Endodermal cell (in vitro differentiated cells): ENCODE results near the gene GTF2F2. TPM values are rescaled to one million over a fixed set of nuclear protein-coding genes. Genes with fewer than 3 reads are reported as not detected.

Experiments used
- DNase-seq: peaks from one replicate; pipeline ENCODE4 v3.0.0-alpha.2; 2017
- H3K27ac ChIP-seq: 2 replicates; pipeline ENCODE4 v1.5.1; 2013; ENCODE audit warnings: mild to moderate bottlenecking, low read depth, low read length, moderate library complexity
- H3K27me3 ChIP-seq: 2 replicates; pipeline ENCODE4 v1.6.1; 2013; ENCODE audit warnings: mild to moderate bottlenecking, low read length, moderate library complexity; ENCODE audit not compliant: insufficient read depth, control insufficient read depth, poor library complexity, severe bottlenecking
- H3K36me3 ChIP-seq: 2 replicates; pipeline ENCODE4 v1.7.0; 2013; ENCODE audit warnings: mild to moderate bottlenecking, low read length, moderate library complexity; ENCODE audit not compliant: control insufficient read depth, insufficient read depth
- H3K4me1 ChIP-seq: one replicate; pipeline ENCODE4 v1.7.0; 2013; ENCODE audit warnings: low read length; ENCODE audit not compliant: control insufficient read depth, insufficient read depth
- H3K4me3 ChIP-seq: 2 replicates; pipeline ENCODE4 v1.5.1; 2013; ENCODE audit warnings: mild to moderate bottlenecking, low read length, moderate library complexity
- H3K9ac ChIP-seq: 2 replicates; pipeline ENCODE4 v1.6.1; 2013; ENCODE audit warnings: mild to moderate bottlenecking, low read length, moderate library complexity; ENCODE audit not compliant: poor library complexity, severe bottlenecking; ENCODE audit errors: extremely low read depth
- H3K9me3 ChIP-seq: 2 replicates; pipeline ENCODE4 v1.6.1; 2013; ENCODE audit warnings: mild to moderate bottlenecking, low read length, moderate library complexity; ENCODE audit not compliant: control insufficient read depth
- H3K27ac Mint-ChIP-seq: 2 replicates; pipeline ENCODE4 v1.8.0; 2020; ENCODE audit warnings: mixed read lengths
- H3K27me3 Mint-ChIP-seq: 2 replicates; pipeline ENCODE4 v1.8.0; 2021; ENCODE audit warnings: mild to moderate bottlenecking, mixed read lengths; ENCODE audit not compliant: insufficient read depth
- H3K36me3 Mint-ChIP-seq: 2 replicates; pipeline ENCODE4 v1.8.0; 2020; ENCODE audit warnings: low read depth, mixed read lengths
- H3K4me1 Mint-ChIP-seq: 2 replicates; pipeline ENCODE4 v1.8.0; 2020; ENCODE audit warnings: mixed read lengths
- H3K4me3 Mint-ChIP-seq: 2 replicates; pipeline ENCODE4 v1.8.0; 2020; ENCODE audit warnings: mild to moderate bottlenecking, moderate library complexity, mixed read lengths
- H3K9me3 Mint-ChIP-seq: 2 replicates; pipeline ENCODE4 v1.8.0; 2020; ENCODE audit warnings: mild to moderate bottlenecking, mixed read lengths
- CTCF ChIP-seq: fragments of 200-600 bp; sonication (generic); conservative IDR thresholded peaks from 2 replicates; pipeline ENCODE4 v1.5.0; 2021; ENCODE audit warnings: antibody characterized with exemption, mild to moderate bottlenecking
- WGBS, 2 experiments: methylation state at CpG; one replicate each; pipeline versions ENCODE4 v1.1.5 to v1.1.7; 2013; ENCODE audit warnings: missing lambda C conversion rate in 2 of 2, mixed read lengths in 1 of 2; ENCODE audit not compliant: insufficient coverage in 1 of 2, insufficient read length in 1 of 2; 5-methylcytosine and 5-hydroxymethylcytosine counted together
- total RNA-seq, 2 donors: library from RNA; stranded (reverse); fragmentation: NEBNext Ultra II Directional in 1 of 2; extraction: Animal tissue kit (Norgen Biotek cat#: 25700) in 1 of 2; gene quantifications; 2 replicates in 1 of 2; 3 replicates in 1 of 2; pipeline ENCODE4 v1.2.1, GENCODE V29; 2021

The GTF2F2 gene
- total RNA-seq, 2 donors from 2014 or later, result 27.0 to 27.4 TPM

DNA sequence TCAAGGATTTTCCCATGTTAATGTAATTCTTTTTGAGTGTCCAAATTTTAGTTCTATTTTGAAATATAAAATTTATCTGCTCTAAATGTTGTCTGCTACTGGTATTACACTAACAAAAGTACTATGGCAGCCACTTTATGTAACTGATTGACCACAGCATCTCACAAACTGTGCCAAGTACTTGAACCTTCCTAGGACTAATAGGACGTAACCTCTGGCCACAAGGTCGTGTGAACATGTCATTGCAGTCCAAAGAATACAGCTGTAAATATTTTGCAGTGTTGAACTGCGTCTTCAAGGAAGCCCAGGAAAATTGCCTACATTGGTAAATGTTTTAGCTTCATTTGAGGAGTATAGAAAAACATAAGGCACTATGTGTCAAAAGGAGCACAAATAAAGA, 78.6 kb downstream of the GTF2F2 start:
- Mint-ChIP-seq H3K36me3 (peaks cover 16% of the 10 kb centered on the region), H3K27me3 (no peaks in the 10 kb centered on the region), H3K4me3 (no peak overlapping the region), H3K9me3 (no peaks in the 10 kb centered on the region), H3K4me1 (peaks cover 23% of the 10 kb centered on the region), H3K27ac (no peak overlapping the region)
- DNase-seq, result no peak
- H3K36me3 ChIP-seq, result peaks cover 5% of the 10 kb centered on the region
- H3K9ac ChIP-seq, result no peak overlapping the region
- TF ChIP-seq CTCF, result no peak
- peaks cover 8% of the 10 kb centered on the region for H3K4me1 ChIP-seq
- H3K4me3 ChIP-seq, result no peak overlapping the region
- H3K9me3 ChIP-seq, result no peaks in the 10 kb centered on the region
- no peaks in the 10 kb centered on the region for H3K27me3 ChIP-seq
- H3K27ac ChIP-seq, result no peak overlapping the region
- WGBS, 2 experiments, result 96 to 100% methylated on average over 3 of the region's 3 CpGs

DNA sequence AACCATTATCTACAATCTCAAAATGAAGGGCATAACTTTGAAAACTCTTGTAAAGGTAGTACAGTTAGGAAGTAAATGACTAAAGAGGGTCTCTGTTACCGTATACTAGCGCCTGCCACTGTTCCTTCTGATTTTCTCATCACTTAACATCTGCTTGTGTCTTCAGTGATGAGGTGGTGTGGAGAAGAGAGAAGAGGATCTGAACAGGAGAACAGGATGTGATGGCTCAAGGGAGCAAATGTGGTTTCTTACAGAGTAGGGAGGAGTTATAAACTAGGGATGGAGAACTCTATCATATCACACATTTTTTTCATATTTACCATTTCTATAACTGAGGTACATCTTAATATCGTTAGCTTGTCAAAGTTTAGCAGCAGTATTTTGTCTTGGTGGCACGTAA, 79.4 kb downstream of the GTF2F2 start:
- Histone ChIP-seq H3K4me3 (no peak overlapping the region), H3K27me3 (no peaks in the 10 kb centered on the region), H3K9me3 (no peaks in the 10 kb centered on the region), H3K9ac (no peak overlapping the region), H3K27ac (no peak overlapping the region), H3K36me3 (peaks cover 5% of the 10 kb centered on the region), H3K4me1 (peaks cover 8% of the 10 kb centered on the region)
- no peak for DNase-seq
- 88 to 97% methylated on average over 1 to 4 of the region's 4 CpGs for WGBS, 2 experiments
- Mint-ChIP-seq H3K36me3 (peaks cover 16% of the 10 kb centered on the region), H3K9me3 (no peaks in the 10 kb centered on the region), H3K4me1 (peaks cover 15% of the 10 kb centered on the region), H3K27ac (no peak overlapping the region), H3K27me3 (no peaks in the 10 kb centered on the region), H3K4me3 (no peak overlapping the region)
- TF ChIP-seq CTCF, result no peak

- H3K9ac ChIP-seq, result no peak within 1 kb of the TSS
- 91 to 100% methylated on average over 1 to 2 of the region's 2 CpGs for WGBS, 2 experiments
- no peak within 1 kb of the TSS for H3K27ac ChIP-seq
- H3K4me1 Mint-ChIP-seq, result peaks cover 11% of the 10 kb centered on the region
- no peaks in the 10 kb centered on the region for H3K27me3 Mint-ChIP-seq
- no peaks in the 10 kb centered on the region for H3K9me3 ChIP-seq
- no peak for TF ChIP-seq CTCF
- H3K27ac Mint-ChIP-seq, result no peak within 1 kb of the TSS
- no peak within 1 kb of the TSS for H3K4me3 ChIP-seq
- H3K36me3 ChIP-seq, result peaks cover 5% of the 10 kb centered on the region
- no peaks in the 10 kb centered on the region for H3K9me3 Mint-ChIP-seq
- H3K27me3 ChIP-seq, result no peaks in the 10 kb centered on the region
- no peak for DNase-seq
- peaks cover 16% of the 10 kb centered on the region for H3K36me3 Mint-ChIP-seq
- H3K4me3 Mint-ChIP-seq, result no peak within 1 kb of the TSS
- H3K4me1 ChIP-seq, result peaks cover 4% of the 10 kb centered on the region
Observed at GRCh38 chr13:45200701-45201232, 80.5 kb downstream of the GTF2F2 start, which contains the start of gene KCTD4. Gene KCTD4 (minus strand): TSS chr13:45201045. CDS start chr13:45194567, 6,478 bp downstream.
